ENCODE data around the gene DBH.

The DBH gene

GRCh38 chr9:133635533-133636531, at the start of gene DBH:
DBH (plus strand) TSS chr9:133636363; CDS start chr9:133636372, 9 bp downstream.
- no peak for DNase-seq (ENCODE audit: low spot score)

- DNase-seq (ENCODE audit: low spot score), result no peak
These were observed 49.1 kb upstream of the DBH start for GRCh38 chr9:133587051-133587450.

GRCh38 chr9:133587466-133587865, 48.7 kb upstream of the DBH start:
- DNase-seq (ENCODE audit: low spot score), result no peak

GRCh38 chr9:133589454-133590227, 46.5 kb upstream of the DBH start:
- DNase-seq (ENCODE audit: low spot score), result no peak

- DNase-seq (ENCODE audit: low spot score), result no peak
These were observed 45.8 kb upstream of the DBH start for GRCh38 chr9:133590231-133590855.

- DNase-seq (ENCODE audit: low spot score), result no peak
These were observed 44.9 kb upstream of the DBH start for GRCh38 chr9:133591116-133591910.

GRCh38 chr9:133591985-133592384, 44.2 kb upstream of the DBH start:
- DNase-seq (ENCODE audit: low spot score), result no peak

- no peak for DNase-seq (ENCODE audit: low spot score)
These were observed 43.3 kb upstream of the DBH start for GRCh38 chr9:133592731-133593409.

- no peak for DNase-seq (ENCODE audit: low spot score)
These were observed 42.4 kb upstream of the DBH start for GRCh38 chr9:133593587-133594253.

- no peak for DNase-seq (ENCODE audit: low spot score)
These were observed 41.9 kb upstream of the DBH start for GRCh38 chr9:133594310-133594709.

- DNase-seq (ENCODE audit: low spot score), result no peak
These were observed 40.3 kb upstream of the DBH start for GRCh38 chr9:133595910-133596309.

GRCh38 chr9:133597316-133597957, 38.7 kb upstream of the DBH start:
- no peak for DNase-seq (ENCODE audit: low spot score)

GRCh38 chr9:133598978-133599377, 37.2 kb upstream of the DBH start:
- no peak for DNase-seq (ENCODE audit: low spot score)

- no peak for DNase-seq (ENCODE audit: low spot score)
These were observed 36.5 kb upstream of the DBH start for GRCh38 chr9:133599470-133600173.

- DNase-seq (ENCODE audit: low spot score), result no peak
These were observed 35.4 kb upstream of the DBH start for GRCh38 chr9:133600739-133601138.

GRCh38 chr9:133601746-133602145, 34.4 kb upstream of the DBH start:
- no peak for DNase-seq (ENCODE audit: low spot score)

- DNase-seq (ENCODE audit: low spot score), result no peak
These were observed 33.9 kb upstream of the DBH start for GRCh38 chr9:133602277-133602676.

GRCh38 chr9:133603135-133603927, 32.8 kb upstream of the DBH start:
- DNase-seq (ENCODE audit: low spot score), result no peak

GRCh38 chr9:133604214-133604613, 31.9 kb upstream of the DBH start:
- no peak for DNase-seq (ENCODE audit: low spot score)
